ENCODE measurements around the gene ANKRD13B.

The ANKRD13B gene

GRCh38 chr17:29582772-29583171, 10.2 kb upstream of the ANKRD13B start:
- DNase-seq, result no peak

- DNase-seq, result no peak
Observed at GRCh38 chr17:29583324-29584248, 9.3 kb upstream of the ANKRD13B start.

- DNase-seq, result no peak
Observed at GRCh38 chr17:29584452-29585079, 8.4 kb upstream of the ANKRD13B start.

- DNase-seq, result peak; percentile 41
Observed at GRCh38 chr17:29585080-29585751, 7.7 kb upstream of the ANKRD13B start.

- no peak for DNase-seq
Observed at GRCh38 chr17:29586676-29587469, 6.1 kb upstream of the ANKRD13B start.

- DNase-seq, result no peak
Observed at GRCh38 chr17:29587591-29587990, 5.3 kb upstream of the ANKRD13B start.

- DNase-seq, result peak; percentile 24
Observed at GRCh38 chr17:29588017-29588561, 4.8 kb upstream of the ANKRD13B start.

GRCh38 chr17:29588562-29589411, 4.1 kb upstream of the ANKRD13B start:
- DNase-seq, result peak; percentile 63

GRCh38 chr17:29589524-29590410, 3.2 kb upstream of the ANKRD13B start, which contains the start of gene GIT1:
Gene GIT1 (minus strand): TSS chr17:29589648. CDS start chr17:29589378, 270 bp downstream.
- DNase-seq, result peak; percentile 90

- peak; percentile 27 for DNase-seq
Observed at GRCh38 chr17:29590411-29591145, 2.4 kb upstream of the ANKRD13B start.

- peak; percentile 42 for DNase-seq
Observed at GRCh38 chr17:29591146-29591736, 1.7 kb upstream of the ANKRD13B start.

- peak; percentile 93 for DNase-seq
Observed at GRCh38 chr17:29591737-29592608, 959 bp upstream of the ANKRD13B start.

GRCh38 chr17:29593591-29594518, 923 bp downstream of the ANKRD13B start:
- peak; percentile 47 for DNase-seq

GRCh38 chr17:29594519-29595090, 1.7 kb downstream of the ANKRD13B start:
- no peak for DNase-seq

GRCh38 chr17:29595107-29595942, 2.4 kb downstream of the ANKRD13B start:
- DNase-seq, result no peak

All from activated CD4-positive, alpha-beta T cell treated with anti-CD3 and anti-CD28 coated beads, Interleukin-2, Interleukin-6, amounts not matched to agents 100 ng/mL and 50 ng/mL, durations not matched to agents 16 hours and 8 hours (primary cell).